ENCODE data around the gene TRIM52. TPM values are rescaled to one million over a fixed set of nuclear protein-coding genes. Genes with fewer than 3 reads are reported as not detected.

Gene TRIM52
- total RNA-seq (2022; extraction: Qiagen RNA extraction) = 5.4 to 7.6 TPM (median 6.5 TPM) in 5 replicates

GRCh38 chr5:181260720-181261319 lies at the start of gene TRIM52:
Gene TRIM52 (minus strand): TSS chr5:181261143. CDS start chr5:181260813, 330 bp downstream.

GRCh38 chr5:181243564-181244343 lies 17.2 kb downstream of the TRIM52 start, which contains the start of gene RACK1:
Gene RACK1 (minus strand): TSS chr5:181243906. CDS start chr5:181243800, 106 bp downstream.

GRCh38 chr5:181223058-181223728 lies 37.8 kb downstream of the TRIM52 start, which contains the start of gene TRIM41:
Gene TRIM41 (plus strand): TSS chr5:181223281. CDS start chr5:181224000, 719 bp downstream.

Other genes starting within 250 kb of the TRIM52 start
- gene BTNL9, start 220.9 kb downstream of the TRIM52 start, total RNA-seq (2022; extraction: Qiagen RNA extraction) = 0.74 to 1.1 TPM (median 0.77 TPM) in 5 replicates
- not detected in 5 replicates for gene OR2V1, start 130.0 kb downstream of the TRIM52 start, total RNA-seq (2022; extraction: Qiagen RNA extraction)
- not detected in 5 replicates for gene OR2V2, start 113.6 kb downstream of the TRIM52 start, total RNA-seq (2022; extraction: Qiagen RNA extraction)
- gene TRIM7, start 55.9 kb downstream of the TRIM52 start, total RNA-seq (2022; extraction: Qiagen RNA extraction) = 29.9 to 42.8 TPM (median 40.5 TPM) in 5 replicates
- gene TRIM41, start 37.9 kb downstream of the TRIM52 start, total RNA-seq (2022; extraction: Qiagen RNA extraction) = 25.6 to 28.8 TPM (median 26.8 TPM) in 5 replicates
- gene RACK1, start 17.2 kb downstream of the TRIM52 start, total RNA-seq (2022; extraction: Qiagen RNA extraction) = 3,240 to 4,070 TPM (median 3,311 TPM) in 5 replicates
- not detected in 5 replicates for gene OR4F3, start 106.1 kb upstream of the TRIM52 start, total RNA-seq (2022; extraction: Qiagen RNA extraction)

All from A549 treated with Hydrocortisone at 1 μM for 4 hours (cell line).